Activated CD4-positive, CD25-positive, alpha-beta regulatory T cell (primary cell): ENCODE results near the gene RXRB.
"Not testable (repeated sequence)": the region's sequence is repeated elsewhere in the genome, so short reads cannot be mapped to it uniquely, and the experiment has no call there.

ENCODE experiments used
- DNase-seq, 4 experiments: peaks; one replicate each; lab custom pipeline; 2025; lab: John Stamatoyannopoulos, UW

Gene RXRB

GRCh38 chr6:33163540-33163939, 36.9 kb downstream of the RXRB start:
- no peak for DNase-seq

GRCh38 chr6:33161354-33162331, 38.8 kb downstream of the RXRB start:
- peak; percentile 65 to 78 (median 71) for DNase-seq

DNA sequence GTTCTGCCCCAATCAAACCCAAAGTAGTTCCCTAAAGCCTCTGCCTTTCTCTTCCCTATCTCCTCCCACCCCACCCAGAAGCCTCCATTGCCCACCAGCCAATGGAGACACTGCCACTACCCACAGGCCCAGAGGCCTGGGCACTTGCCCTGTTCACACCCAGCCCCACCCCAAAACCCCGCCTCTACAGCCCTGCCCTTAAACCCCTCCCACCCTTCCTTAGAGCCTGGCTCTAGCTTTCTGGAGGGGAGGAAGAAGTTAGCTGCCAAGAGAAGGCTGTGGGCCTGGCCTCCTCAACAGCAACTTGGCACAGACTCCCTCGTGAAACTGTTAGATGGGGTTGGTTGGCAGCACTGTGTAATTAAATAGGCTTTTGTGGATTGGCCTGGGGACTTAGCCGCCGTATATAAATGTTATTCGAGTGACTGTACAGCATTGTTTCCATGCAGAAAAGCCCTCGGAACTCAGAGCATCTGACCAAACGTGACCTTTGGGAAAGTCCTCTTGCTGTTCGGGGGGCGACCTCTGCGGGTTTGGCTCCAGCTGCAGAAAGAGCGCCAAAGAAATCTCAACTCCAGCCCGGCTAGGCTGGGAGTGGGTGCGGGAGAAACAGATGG, 39.6 kb downstream of the RXRB start:
- no peak for DNase-seq

- DNase-seq = no peak
Observed at GRCh38 chr6:33160096-33160495, 40.4 kb downstream of the RXRB start.

GRCh38 chr6:33156964-33157363, 43.5 kb downstream of the RXRB start:
- DNase-seq = no peak

- no peak for DNase-seq
Observed at GRCh38 chr6:33156561-33156960, 43.9 kb downstream of the RXRB start.

- DNase-seq = no peak
Observed at GRCh38 chr6:33154349-33154748, 46.1 kb downstream of the RXRB start.

DNA sequence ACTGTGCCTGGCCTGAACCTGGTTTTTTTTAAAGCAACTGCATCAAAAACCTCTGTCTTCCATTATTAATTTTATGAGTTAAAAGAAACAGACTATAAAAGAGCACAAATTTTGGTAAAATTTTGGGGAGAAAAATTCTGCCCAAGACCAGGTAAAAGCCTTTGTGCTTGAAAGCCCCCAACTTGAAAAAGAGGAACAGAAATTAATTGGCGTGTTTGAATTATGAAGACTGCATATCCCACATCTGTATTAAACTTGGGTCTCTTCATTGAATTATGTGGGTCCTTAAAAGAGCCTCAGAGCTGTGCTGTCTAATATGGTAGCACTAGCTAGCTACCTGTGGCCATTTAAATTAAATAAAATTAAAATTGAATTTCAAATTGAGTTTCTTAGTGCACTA, 49.4 kb downstream of the RXRB start:
- no peak for DNase-seq

- not testable (repeated sequence) for DNase-seq
Observed at GRCh38 chr6:33150560-33150959, 49.9 kb downstream of the RXRB start.

- no peak for DNase-seq
Observed at GRCh38 chr6:33147807-33148666, 52.4 kb downstream of the RXRB start.

- no peak for DNase-seq
Observed at GRCh38 chr6:33144373-33144772, 56.1 kb downstream of the RXRB start.
